ENCODE measurements around the gene GRIK1.

Gene GRIK1

DNA sequence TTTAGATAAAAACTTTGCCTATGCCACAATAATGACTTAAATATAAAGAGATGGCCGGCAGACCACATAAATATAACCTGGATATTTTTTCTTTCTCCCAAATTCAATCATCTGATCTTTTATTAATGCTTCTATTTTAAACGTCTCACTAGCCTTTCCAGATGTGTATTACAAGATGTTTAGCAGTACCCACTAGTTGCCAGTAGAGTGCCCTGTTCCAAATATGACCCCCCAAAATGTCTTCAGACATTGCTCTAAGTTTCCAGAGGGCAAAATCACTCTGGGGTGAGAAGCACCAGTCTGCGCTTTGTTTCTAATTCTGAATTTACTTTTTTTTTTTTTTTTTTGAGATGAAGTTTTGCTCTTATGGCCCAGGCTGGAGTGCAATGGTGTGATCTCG lies 268.1 kb downstream of the GRIK1 start:
- DNase-seq (ENCODE audit: low read depth) = no peak

DNA sequence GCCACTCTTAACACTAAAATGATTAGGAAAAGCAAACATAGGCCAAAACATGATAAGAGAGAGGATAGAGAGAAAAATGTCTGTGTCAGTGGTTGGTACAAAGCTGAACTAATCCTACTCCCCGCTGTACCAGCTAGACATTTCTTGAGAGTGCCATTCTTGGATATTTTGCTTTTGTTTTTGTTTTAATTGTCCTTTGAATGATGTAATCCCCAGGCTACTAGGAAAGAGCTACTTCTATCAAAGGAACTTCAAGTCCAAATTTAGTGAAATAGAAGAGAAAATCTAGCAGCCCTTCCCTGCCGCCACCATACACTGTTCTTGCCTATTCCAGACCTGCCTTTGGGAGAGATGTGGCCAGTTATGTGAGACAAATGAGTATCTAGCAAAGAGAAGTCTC lies 269.6 kb downstream of the GRIK1 start:
- DNase-seq (ENCODE audit: low read depth) = no peak

DNA sequence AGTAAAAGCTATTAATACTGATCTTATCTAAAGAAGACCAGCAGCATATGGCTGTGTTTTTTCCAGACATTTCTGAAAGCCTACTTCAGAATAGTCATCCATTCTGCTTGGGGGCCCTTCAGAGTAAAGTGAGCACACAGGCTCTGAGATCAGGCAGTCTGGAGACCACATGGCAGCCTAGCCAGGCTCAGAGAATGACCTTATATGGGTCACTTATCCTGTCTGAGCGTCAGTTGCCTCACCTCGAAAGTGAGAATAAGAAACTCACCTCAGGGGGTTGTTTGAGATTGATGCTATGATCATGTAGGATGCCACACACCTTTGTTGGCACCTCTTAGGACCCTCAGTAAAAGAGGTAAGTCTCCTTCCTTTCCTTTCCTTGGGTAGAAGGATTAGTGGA lies 270.4 kb downstream of the GRIK1 start:
- DNase-seq (ENCODE audit: low read depth) = peak; percentile 7

DNA sequence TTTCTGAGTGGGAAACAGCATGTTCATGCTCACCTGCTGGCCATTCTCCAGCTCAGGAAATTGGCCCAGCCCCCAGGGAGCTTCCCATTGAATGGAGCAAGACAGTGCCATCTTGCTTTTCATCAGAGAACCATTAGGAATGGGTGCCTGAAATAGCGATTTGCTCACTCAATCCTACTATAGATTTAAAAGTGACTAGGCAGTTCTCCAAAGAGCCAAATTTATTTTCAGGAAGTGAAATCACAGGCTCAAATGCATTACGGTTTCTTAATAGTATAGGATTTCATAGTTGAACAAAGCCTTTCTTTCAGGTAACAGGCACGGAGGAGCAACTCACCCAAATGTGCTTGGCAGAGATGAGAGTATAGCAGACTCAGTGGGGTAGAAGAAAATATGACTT lies 272.1 kb downstream of the GRIK1 start:
- DNase-seq (ENCODE audit: low read depth) = no peak

DNA sequence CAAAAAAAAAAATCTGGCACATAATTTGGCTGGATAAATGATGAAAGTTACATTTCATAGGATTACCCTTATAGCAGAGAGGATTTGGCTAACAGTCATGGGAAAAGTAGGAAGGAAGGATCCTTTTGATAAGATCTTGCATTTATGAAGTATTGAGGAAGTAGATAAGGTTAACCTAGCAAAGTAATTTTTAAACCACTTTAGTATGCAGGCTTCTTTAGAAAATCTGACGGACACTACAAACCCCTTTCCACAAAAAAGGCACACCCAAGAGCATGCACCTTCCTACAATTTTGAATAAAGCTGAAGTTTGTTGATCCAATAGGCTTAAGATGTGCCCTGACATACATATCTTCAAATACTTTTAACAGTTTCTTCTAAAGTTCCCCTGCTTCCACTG lies 275.2 kb downstream of the GRIK1 start:
- DNase-seq (ENCODE audit: low read depth) = no peak

DNA sequence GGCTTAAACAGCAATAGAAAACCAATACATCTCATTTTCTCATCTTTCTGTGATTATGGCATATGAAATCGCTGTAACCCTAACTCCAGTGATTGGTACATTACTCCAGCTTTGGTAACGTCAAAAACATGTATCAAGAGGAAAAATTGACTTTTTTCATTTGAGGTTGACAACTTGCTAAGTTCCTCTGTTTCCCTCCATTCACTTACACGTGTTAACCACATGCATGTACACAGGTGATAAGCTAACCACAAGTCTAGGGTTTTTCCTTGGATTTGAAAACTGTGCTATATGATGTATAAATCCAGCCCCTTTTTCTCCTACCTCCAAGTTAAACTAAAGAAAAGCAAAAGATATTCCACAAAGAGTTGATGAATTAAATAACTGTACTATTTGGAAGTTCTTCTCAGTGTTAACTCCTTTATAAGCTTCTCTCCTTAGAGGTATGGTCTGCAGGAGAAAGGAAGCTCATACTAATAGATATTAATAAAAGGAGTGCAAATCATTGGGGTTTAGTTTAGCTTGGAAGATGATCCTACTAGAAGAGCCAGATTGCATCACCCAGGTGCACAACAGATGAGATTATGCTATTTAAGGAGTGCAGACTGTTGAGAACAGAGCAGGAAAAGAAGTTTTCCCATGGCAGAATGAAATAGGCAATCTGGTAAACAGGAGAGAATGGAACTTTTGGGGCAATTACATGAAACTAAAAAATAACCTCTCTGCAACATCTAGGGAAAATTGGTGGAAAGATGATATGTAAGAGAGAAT lies 277.9 kb downstream of the GRIK1 start:
- DNase-seq (ENCODE audit: low read depth) = no peak

DNA sequence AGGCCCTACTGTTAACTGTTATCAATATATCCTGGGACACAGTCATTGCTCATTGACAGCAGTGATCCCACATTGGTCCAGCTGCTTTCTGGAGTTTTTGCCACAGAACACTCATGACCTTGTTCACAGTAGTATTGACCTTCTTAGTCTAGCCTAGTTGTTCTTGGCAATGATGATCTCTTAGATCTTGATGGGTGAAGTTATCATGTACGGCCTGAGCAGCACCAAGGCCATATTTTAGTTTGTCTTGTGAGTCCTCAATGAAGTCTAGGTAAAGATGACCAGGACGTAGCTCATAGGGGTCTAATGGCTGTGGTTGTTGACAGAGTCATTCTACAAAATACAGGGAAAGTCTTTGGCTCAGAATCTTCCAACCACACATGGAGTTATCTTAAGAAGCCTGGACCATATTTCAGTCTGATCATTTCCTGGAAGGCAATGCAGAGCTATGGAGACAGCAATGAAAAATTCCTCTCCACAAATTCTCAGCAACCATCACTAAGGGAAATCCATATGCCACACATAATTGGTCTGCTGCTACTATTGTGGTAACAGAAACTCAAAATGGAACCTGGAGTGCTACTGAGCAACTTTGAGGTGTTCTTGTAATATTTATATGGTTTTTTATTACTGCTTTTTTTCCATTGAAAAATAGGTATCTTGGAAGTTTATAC lies 279.6 kb downstream of the GRIK1 start:
- DNase-seq (ENCODE audit: low read depth) = no peak

DNA sequence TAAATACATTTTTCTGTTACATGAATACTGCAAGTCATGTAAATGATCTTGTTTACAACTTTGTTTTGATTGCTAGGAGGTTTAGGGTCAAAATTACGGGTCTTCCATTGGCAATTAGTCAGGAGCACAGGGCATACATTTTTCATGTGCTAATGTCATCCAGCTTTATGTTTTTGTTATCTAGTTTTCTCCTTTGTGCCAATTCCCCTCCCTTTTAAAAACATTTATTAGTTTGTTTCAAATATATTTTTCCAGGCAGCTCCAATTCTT lies 280.9 kb downstream of the GRIK1 start:
- DNase-seq (ENCODE audit: low read depth) = no peak

DNA sequence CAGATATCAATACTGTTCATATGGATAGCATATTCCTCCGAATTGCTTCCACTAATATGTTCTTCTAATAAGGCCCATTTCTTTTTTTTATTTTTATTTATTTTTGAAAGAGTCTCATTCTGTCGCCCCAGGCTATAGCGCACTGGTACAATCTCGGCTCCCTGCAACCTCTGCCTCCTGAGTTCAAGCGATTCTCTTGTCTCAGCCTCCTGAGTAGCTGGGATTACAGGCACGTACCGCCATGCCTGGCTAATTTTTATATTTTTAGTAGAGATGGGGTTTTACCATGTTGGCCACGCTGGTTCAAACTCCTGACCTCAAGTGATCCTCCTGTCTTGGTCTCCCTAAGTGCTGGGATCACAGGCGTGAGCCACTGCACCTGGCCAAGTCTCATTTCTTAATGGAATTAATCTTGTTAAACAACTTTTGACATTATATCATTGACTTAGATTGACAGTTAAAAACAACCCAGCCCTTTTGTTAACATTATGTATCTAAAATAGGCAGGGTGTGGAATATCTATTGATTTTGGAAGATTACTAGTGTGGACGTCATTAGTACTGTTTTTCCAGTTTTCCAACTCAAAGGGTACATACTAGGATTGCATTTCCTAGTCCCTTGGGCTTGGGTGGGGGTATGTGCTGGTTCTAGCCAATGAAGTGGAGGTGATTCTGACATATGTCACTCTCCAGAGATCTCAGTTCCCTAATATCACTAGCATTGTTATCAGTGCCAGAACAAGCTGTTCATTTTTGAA lies 281.4 kb downstream of the GRIK1 start:
- DNase-seq (ENCODE audit: low read depth) = no peak

DNA sequence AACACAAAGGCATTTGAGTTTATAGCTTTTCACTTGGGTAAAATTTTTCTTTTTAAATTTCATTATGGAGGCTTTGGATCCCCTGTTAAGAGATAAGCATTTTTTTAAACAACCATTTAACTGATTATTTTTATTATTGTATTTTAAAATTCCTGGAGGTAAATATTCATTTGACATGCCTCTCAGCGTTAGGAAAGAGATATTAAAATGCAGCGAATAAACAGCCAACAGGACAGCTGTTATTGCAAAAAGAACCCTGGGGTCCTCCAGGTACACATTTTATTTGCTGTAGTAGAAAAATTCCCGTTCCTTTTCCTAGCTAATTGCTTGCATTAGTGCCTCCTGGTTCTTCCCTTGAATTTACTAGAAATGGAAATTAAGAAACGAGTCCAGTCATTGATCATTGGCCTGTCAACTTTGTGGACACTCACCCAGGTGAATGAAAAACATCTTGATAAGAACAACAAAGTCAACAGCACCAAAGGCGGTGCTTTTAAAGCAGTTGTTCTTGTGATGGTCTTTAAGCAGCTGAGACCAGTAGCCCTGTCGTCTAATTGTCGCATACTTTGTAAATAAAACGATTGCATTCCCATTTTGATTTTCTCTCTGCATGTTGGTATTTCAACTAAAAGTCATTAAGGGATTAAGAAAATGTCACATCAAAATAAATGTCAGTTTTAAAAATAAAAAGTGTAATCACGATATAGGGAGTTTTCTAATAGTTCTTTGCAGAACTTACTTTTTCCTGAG lies 282.4 kb downstream of the GRIK1 start:
- DNase-seq (ENCODE audit: low read depth) = no peak

DNA sequence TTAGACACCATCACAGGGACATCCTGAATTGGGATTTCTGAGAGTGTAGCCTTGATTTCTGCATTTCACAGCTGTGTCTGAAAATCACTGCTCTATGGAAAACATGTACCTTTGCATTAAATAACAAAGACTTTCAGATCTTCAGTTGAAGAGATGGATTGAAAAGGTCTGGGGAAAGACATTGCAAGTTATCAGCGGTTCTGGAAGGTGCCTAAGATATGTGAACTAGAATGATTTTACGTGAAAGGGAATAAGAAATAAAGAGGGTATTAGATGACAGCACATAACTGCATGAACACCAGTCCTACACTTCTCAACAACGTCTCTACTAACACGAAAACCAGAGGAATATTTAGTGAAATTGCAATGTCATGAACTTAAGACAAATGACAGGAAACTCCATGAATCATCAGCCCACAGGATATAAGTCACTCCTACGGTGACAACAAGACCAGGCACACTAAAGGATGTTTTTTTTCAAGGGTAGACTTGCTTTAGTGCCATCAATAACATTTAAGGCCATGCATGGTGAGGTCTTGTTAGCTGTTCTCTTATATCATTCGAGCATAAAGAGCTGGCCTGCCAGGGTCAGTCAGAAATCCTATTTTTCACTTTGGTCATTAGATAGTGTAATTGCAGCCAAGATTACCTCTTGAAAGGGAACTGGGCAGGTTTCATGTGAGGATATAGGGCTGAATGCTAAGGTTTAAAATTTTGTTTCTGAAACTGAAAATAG lies 283.1 kb downstream of the GRIK1 start:
- peak; percentile 90 for DNase-seq (ENCODE audit: low read depth)

DNA sequence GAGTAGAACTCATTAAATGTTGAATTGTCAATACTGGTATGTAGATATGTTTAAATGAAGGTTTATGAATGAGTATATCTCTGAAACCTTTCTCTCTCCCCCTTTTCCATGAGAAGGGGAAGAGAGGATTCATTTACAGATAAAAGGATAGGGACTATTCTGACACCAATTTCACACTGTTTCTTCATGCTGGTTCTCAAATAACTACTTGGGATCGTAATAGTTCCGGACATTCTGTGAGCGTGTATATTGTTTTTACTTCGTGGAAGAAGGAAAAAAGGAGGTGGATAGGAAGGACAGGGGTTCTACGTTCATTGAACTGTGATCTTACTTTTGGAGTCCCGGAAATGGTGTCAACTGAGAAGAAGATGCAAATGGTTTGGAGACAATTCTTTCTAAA lies 284.2 kb downstream of the GRIK1 start:
- DNase-seq (ENCODE audit: low read depth) = no peak

DNA sequence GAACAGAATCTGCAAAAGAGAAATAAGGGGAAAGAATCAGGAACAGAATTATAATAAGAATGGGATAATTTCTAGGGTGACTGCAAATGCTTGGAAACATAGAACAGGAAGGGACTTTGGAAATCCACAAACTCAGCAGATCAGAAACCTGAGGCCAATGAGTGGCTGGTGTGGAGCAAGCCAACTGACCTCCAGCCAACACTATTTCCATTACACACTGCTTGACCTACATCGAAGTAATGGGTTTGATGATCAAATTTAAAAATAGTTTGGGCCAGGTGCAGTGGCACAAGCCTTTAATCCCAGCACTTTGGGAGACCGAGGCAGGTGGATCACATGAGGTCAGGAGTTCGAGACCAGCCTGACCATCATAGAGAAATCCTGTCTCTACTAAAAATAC lies 284.9 kb downstream of the GRIK1 start:
- DNase-seq (ENCODE audit: low read depth) = no peak

DNA sequence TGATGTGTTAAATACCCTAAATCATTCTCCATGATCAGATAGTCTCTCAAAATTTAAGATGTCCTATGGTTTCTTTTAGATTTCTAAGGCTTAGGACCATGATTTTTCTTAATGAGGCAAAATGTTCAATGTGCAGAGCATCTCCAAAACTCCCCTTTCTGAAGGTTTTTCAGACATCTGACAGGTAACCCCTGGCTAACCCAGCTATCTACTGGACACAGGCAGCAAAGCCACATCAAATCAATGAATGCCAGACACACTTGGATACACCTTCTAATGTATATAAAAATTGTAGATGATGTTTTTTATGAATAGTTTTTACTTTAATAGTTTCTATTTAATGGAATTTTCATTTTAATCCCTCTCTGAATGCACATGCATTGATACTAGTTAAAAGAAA lies 285.6 kb downstream of the GRIK1 start:
- DNase-seq (ENCODE audit: low read depth) = no peak

DNA sequence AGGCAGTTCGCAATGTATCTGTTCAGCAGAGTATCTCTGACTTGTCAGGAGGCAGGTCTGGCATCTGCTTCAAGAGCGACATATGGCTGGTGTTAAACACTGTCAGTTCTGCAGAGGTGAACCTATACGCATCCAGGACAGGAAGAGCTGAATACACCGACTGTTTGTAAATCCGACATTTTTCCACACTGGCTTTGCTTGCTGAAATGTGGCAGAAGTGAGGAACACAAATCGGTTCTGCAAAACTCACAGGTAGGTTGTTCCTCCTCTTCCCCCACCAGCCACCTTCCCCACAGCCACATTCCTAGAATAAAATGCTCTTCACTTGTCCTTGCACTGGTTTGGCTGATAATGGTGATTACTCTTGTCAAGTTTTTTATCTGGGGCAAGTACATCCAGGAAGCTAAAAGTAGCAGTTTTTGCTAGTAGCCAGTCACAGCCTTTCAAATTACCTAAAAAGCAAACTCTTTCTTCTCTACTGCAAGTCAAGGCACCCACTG lies 289.2 kb downstream of the GRIK1 start:
- no peak for DNase-seq (ENCODE audit: low read depth)

DNA sequence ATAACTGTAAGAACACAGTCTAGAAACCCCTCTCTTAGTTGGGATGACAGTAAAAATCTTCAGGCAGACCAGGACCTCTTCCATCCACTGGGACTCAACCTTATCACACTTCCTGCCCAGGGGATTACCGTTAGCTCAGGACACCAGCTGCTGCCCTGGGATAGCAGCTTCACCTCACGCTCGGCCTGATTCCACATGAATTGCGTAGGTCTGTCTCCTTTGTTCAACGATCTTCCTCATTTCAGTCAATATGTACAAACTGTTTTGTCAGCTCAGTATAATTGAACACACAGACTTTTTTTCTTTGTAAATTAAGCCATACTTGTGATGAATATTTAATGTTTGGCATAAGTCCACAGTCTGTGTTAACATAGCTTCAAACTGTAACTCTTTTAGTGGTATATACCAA lies 290.4 kb downstream of the GRIK1 start:
- DNase-seq (ENCODE audit: low read depth) = no peak

DNA sequence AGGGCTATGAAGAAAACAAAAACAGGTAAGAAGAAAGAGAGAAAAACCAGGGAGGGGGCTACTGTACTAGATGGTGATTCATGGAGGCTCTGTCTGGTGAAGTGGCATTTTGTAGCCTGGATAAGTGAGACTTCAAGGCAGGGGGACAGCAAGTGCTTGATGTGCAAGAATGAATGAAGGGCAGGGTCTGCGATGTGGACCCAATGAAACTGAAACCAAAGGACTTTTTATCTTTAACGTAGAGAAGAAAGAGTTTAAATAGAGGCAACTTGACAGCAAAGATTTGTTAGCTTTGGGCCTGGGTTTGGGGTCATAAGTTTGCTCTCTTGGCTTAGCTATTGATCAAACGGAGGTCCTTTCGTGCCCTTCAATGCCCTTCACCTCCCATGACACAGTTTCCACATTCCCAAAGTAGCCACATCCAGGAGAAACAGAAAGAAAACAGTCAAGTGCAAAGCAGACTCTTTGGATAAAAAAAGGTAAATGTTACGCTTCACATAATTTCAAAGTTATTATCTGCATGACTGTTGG lies 291.0 kb downstream of the GRIK1 start:
- DNase-seq (ENCODE audit: low read depth) = no peak

DNA sequence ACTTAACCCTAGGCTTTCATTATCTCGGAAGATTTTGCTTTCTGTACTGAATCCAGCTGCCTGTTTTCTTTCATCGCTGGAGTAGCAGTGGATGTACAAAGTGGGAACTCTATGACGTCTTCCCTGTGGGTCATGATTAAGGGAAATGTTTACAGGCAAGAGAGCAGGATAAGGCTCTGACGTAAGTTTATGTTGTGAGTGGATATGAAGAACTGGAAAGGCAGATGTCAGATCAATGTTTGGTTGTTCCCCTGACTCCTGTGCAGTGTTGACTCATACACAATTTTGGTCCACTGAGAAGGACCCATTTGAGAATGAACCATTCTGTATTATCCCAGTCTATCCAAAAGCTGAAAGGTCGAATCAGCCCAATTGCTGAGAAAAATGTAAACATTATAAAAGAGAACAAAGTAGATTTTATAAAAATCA lies 292.4 kb downstream of the GRIK1 start:
- DNase-seq (ENCODE audit: low read depth) = no peak

DNA sequence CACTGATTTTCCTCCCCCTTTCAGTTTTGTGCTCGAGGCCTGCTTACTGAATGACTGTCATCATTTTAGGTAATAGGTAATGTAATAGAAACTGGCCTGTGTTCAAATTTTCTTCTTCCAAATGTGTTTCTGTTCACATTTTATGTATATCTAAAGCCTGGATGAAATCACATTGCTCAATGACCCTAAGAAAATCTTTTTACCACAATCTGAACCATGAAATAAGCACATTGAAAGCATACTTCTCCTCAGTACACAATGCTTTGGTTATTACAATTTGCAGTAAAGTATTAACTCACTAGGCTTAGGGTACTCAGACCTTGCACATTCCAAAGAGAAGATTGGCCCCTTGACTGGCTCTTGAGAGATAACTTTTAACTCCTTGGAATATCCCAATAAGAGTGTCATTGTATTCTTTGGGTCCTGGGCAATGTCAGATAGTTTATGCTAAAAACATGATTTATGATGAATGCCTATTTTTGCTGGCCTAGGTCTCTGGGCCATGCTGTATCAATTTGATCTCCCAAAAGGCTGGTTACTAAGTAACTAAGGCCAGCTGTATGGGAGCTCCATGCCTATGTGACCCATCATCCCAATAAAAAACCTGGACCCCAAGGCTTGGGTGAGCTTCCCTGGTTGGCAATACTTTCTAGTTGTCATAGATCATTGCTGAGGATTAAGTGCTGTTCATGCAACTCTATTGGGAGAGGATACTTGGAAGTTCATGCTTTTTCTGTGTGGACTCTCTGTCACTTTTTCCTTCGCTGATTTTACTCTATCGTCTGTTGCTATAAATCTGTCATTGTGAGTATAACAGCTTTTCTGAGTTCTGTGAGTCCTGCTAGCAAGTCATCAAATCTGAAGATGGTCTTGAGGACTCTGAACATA lies 293.9 kb downstream of the GRIK1 start:
- peak; percentile 51 for DNase-seq (ENCODE audit: low read depth)

DNA sequence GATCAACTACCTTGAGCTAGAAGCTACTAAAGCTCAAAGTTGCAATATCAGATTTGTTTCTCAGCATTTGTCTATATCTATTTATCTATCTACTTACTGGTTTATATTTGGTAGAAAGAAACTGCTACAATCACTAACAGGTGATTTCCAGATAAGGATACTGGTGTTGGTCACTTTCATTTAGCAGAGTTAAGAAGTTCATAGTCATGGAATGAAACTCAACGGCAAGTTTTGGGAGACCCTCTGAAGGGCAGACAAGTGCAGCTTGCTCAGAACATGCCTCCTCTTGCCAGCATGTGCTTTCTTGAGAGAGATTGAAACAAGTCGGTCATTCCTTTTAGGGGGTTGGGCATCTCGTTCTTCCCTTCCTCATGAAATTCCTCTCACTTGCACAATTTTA lies 296.5 kb downstream of the GRIK1 start:
- DNase-seq (ENCODE audit: low read depth) = no peak
